Measurements from ENCODE around the gene IMPDH1.
A peak's percentile ranks its signal among the peaks of the same experiment; 100 is the strongest.

- TF ChIP-seq EZH2 (IDR thresholded peaks at IDR 0.05; ENCODE audit: borderline replicate concordance, control insufficient read depth, low read depth, low read length), result no peak
- no peak for TF ChIP-seq RFX5 (IDR thresholded peaks at IDR 0.05; ENCODE audit: low read depth, low read length)
- TF ChIP-seq CEBPB (IDR thresholded peaks at IDR 0.05; ENCODE audit: borderline replicate concordance in 1 of 2, low read depth in 2 of 2, low read length in 2 of 2), result no peak
- no peak for TF ChIP-seq GATAD2B (conservative IDR thresholded peaks at IDR 0.05; ENCODE audit: low read depth)
- no peak for TF ChIP-seq CHD2 (IDR thresholded peaks at IDR 0.05; ENCODE audit: borderline replicate concordance, low read depth, low read length)
- TF ChIP-seq, protein P1, sequence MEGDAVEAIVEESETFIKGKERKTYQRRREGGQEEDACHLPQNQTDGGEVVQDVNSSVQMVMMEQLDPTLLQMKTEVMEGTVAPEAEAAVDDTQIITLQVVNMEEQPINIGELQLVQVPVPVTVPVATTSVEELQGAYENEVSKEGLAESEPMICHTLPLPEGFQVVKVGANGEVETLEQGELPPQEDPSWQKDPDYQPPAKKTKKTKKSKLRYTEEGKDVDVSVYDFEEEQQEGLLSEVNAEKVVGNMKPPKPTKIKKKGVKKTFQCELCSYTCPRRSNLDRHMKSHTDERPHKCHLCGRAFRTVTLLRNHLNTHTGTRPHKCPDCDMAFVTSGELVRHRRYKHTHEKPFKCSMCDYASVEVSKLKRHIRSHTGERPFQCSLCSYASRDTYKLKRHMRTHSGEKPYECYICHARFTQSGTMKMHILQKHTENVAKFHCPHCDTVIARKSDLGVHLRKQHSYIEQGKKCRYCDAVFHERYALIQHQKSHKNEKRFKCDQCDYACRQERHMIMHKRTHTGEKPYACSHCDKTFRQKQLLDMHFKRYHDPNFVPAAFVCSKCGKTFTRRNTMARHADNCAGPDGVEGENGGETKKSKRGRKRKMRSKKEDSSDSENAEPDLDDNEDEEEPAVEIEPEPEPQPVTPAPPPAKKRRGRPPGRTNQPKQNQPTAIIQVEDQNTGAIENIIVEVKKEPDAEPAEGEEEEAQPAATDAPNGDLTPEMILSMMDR (IDR thresholded peaks at IDR 0.05 in 2 of 3, conservative IDR thresholded peaks at IDR 0.05 in 1 of 3; ENCODE audit: control insufficient read depth in 2 of 3, extremely low read depth in 1 of 3, insufficient read depth in 1 of 3, low read depth in 3 of 3, low read length in 3 of 3), result peak; percentile 71 to 76 (median 75)
These were observed 49.7 kb upstream of the IMPDH1 start for GRCh38 chr7:128459394-128459878.

All from GM12878 (cell line).